ENCODE results near the gene CNN2. TPM values are rescaled to one million over a fixed set of nuclear protein-coding genes. Genes with fewer than 3 reads are reported as not detected.

Gene CNN2
- total and polyA plus RNA-seq, 2 donors (not counting 1 experiment from before 2014, with no cell fraction given) = 198 to 301 TPM

DNA sequence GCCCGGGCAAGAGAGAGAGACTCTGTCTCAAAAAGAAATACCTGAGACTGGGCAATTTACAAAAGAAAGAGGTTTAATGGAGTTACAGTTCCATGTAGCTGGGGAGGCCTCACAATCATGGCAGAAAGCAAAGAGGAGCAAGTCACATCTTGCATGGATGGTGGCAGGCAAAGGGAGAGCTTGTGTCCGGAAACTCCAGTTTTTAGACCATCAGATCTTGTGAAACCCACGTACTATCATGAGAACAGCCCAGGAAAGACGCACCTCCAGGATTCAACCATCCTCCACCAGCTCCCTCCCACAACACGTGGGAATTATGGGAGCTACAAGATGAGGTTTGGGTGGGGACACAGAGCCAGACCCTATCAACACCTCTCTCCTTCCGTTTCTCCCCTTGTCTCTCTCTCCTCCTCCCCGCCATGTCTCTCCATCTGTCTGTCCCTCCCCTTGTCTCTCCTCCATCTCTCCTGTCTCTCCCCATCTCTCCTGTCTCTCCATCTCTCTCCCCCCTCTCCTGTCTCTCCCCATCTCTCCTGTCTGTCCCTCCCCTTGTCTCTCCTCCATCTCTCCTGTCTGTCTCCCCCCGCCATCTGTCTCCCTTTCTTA lies 58.7 kb downstream of the CNN2 start:
- intact Hi-C loops (cut with micrococcal nuclease) = no loop called here
- TF ChIP-seq, protein P1, sequence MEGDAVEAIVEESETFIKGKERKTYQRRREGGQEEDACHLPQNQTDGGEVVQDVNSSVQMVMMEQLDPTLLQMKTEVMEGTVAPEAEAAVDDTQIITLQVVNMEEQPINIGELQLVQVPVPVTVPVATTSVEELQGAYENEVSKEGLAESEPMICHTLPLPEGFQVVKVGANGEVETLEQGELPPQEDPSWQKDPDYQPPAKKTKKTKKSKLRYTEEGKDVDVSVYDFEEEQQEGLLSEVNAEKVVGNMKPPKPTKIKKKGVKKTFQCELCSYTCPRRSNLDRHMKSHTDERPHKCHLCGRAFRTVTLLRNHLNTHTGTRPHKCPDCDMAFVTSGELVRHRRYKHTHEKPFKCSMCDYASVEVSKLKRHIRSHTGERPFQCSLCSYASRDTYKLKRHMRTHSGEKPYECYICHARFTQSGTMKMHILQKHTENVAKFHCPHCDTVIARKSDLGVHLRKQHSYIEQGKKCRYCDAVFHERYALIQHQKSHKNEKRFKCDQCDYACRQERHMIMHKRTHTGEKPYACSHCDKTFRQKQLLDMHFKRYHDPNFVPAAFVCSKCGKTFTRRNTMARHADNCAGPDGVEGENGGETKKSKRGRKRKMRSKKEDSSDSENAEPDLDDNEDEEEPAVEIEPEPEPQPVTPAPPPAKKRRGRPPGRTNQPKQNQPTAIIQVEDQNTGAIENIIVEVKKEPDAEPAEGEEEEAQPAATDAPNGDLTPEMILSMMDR (IDR thresholded peaks at IDR 0.05) = no peak
- no peak for TF ChIP-seq EZH2 (IDR thresholded peaks at IDR 0.05; ENCODE audit: borderline replicate concordance, insufficient read depth, low read depth, low read length, poor library complexity, severe bottlenecking)
- Mint-ChIP-seq H3K9me3 (ENCODE audit: insufficient read depth) (no peaks in the 10 kb centered on the region), H3K27me3 (no peaks in the 10 kb centered on the region), H3K4me3 (no peak overlapping the region), H3K4me1 (peaks cover 48% of the 10 kb centered on the region), H3K27ac (peak overlapping the region; percentile 67)
- Histone ChIP-seq H3K9ac (ENCODE audit: low read length) (no peak overlapping the region), H3K4me2 (replicated peaks; ENCODE audit: low read depth, low read length, poor library complexity, severe bottlenecking) (no peak overlapping the region), H3K4me3 (ENCODE audit: control extremely low read depth in 1 of 5, extremely low read depth in 1 of 5, insufficient read depth in 1 of 5, low read depth in 2 of 5, low read length in 4 of 5) (no peak overlapping the region), H3K27ac (ENCODE audit: low read length in 2 of 2) (no peak overlapping the region), H3K36me3 (replicated peaks in 1 of 2; ENCODE audit: control extremely low read depth in 1 of 2, control insufficient read depth in 1 of 2, extremely low read depth in 1 of 2, insufficient read depth in 2 of 2, low read length in 1 of 2) (peaks cover 0 to 84% of the 10 kb centered on the region in 2 experiments), H3K4me1 (ENCODE audit: control insufficient read depth in 2 of 2, insufficient read depth in 2 of 2, low read length in 2 of 2) (peaks cover 46 to 68% of the 10 kb centered on the region in 2 donors), H3K9me3 (ENCODE audit: control extremely low read depth in 1 of 3, control insufficient read depth in 2 of 3, insufficient read depth in 1 of 3, low read length in 2 of 3) (no peaks in the 10 kb centered on the region), H4K20me1 (ENCODE audit: control insufficient read depth, insufficient read depth, low read length, poor library complexity, severe bottlenecking) (peaks cover 96% of the 10 kb centered on the region), H3K27me3 (replicated peaks in 1 of 4; ENCODE audit: control extremely low read depth in 1 of 4, control insufficient read depth in 3 of 4, insufficient read depth in 4 of 4, low read length in 3 of 4) (no peaks in the 10 kb centered on the region), H2AFZ (ENCODE audit: insufficient read depth, low read depth, low read length, poor library complexity, severe bottlenecking) (no peak overlapping the region), H3K79me2 (ENCODE audit: control insufficient read depth, insufficient read depth, low read length) (peaks cover 18% of the 10 kb centered on the region)
- ATAC-seq (ENCODE audit: low read depth) = no peak
- 83% methylated on average over 5 of the region's 8 CpGs for WGBS (ENCODE audit: insufficient coverage)
- no peak for DNase-seq
- CTCF ChIA-PET = interaction anchor here (0.8 to 5.6 kb wide), 7 partner anchors 9 to 61 kb away, joined by 3 to 49 read pairs (median 9); partner anchors contain the start of gene ARHGAP45
- POLR2A ChIA-PET = interaction anchor here (0.6 to 8.4 kb wide), 9 partner anchors 8 to 101 kb away, joined by 3 to 97 read pairs (median 5); partner anchors contain the start of genes ARHGAP45, POLR2E and WDR18

Measured in B cell (primary cell).